IMR-90 (cell line): ENCODE data around the gene DCHS2. TPM values are rescaled to one million over a fixed set of nuclear protein-coding genes. Genes with fewer than 3 reads are reported as not detected.

Source experiments
- ATAC-seq: fragments of 200-7000 bp; cut with Tn5 transposase; 2 replicates; pipeline ENCODE4 v1.9.1; 2020; ENCODE audit warnings: low read depth, mild to moderate bottlenecking, moderate library complexity
- BruUV-seq: library from RNA; stranded (reverse); fragments of 400-500 nt; replicated peaks from 2 replicates; lab custom pipeline; 2021; lab: Mats Ljungman, UMichigan
- CTCF ChIA-PET: fragments of 300-600 bp; formaldehyde crosslinking; extraction: SDS; loops from one replicate; lab custom pipeline; 2021; ENCODE audit warnings: antibody characterized with exemption; lab: Yijun Ruan, JAX
- POLR2A ChIA-PET: fragments of 300-600 bp; sonication (Branson Sonifier 250); formaldehyde crosslinking; loops from one replicate; lab custom pipeline; 2022; ENCODE audit warnings: antibody characterized with exemption; ENCODE audit not compliant: unreplicated experiment; lab: Charles Lee
- DNase-seq: peaks from one replicate; pipeline ENCODE4 v3.0.0; 2013
- H2AFZ ChIP-seq: replicated peaks from 2 replicates; pipeline ENCODE3; 2013; ENCODE audit warnings: low read length, mild to moderate bottlenecking; ENCODE audit not compliant: poor library complexity
- H2AK5ac ChIP-seq: 2 replicates; pipeline ENCODE4 v1.6.1; 2013; ENCODE audit warnings: low read depth, low read length, inconsistent platforms
- H2AK9ac ChIP-seq: replicated peaks from 2 replicates; pipeline ENCODE3; 2013; ENCODE audit warnings: mild to moderate bottlenecking, low read depth, low read length, moderate library complexity; ENCODE audit not compliant: poor library complexity
- H2BK120ac ChIP-seq: 2 replicates; pipeline ENCODE4 v1.6.1; 2013; ENCODE audit warnings: low read depth, low read length, inconsistent platforms
- H2BK15ac ChIP-seq: 3 replicates; pipeline ENCODE4 v1.6.1; 2013; ENCODE audit warnings: low read depth, low read length, inconsistent platforms
- H2BK20ac ChIP-seq: 2 replicates; pipeline ENCODE4 v1.6.1; 2013; ENCODE audit warnings: low read depth, mild to moderate bottlenecking, inconsistent platforms, low read length, moderate library complexity
- H2BK5ac ChIP-seq: 2 replicates; pipeline ENCODE4 v1.6.1; 2013; ENCODE audit warnings: mild to moderate bottlenecking, low read depth, low read length, inconsistent platforms; ENCODE audit not compliant: poor library complexity, severe bottlenecking
- H3K14ac ChIP-seq: replicated peaks from 2 replicates; pipeline ENCODE4 v1.6.1; 2013; ENCODE audit warnings: low read depth, low read length, inconsistent platforms
- H3K18ac ChIP-seq: 2 replicates; pipeline ENCODE4 v1.6.1; 2013; ENCODE audit warnings: low read depth, low read length, control low read depth
- H3K23ac ChIP-seq: 2 replicates; pipeline ENCODE4 v1.6.1; 2013; ENCODE audit warnings: low read depth, low read length, inconsistent platforms
- H3K27ac ChIP-seq: 2 replicates; pipeline ENCODE4 v1.5.1; 2013; ENCODE audit warnings: mild to moderate bottlenecking, control low read depth, low read length; ENCODE audit not compliant: insufficient read depth
- H3K27me3 ChIP-seq: 2 replicates; pipeline ENCODE4 v1.6.1; 2013; ENCODE audit warnings: low read length; ENCODE audit not compliant: control insufficient read depth, insufficient read depth
- H3K36me3 ChIP-seq: 2 replicates; pipeline ENCODE4 v1.6.1; 2013; ENCODE audit warnings: low read length, mixed read lengths; ENCODE audit not compliant: control insufficient read depth, insufficient read depth
- H3K4ac ChIP-seq: 2 replicates; pipeline ENCODE4 v1.6.1; 2013; ENCODE audit warnings: low read depth, low read length, inconsistent platforms
- H3K4me1 ChIP-seq: 2 replicates; pipeline ENCODE4 v1.6.1; 2013; ENCODE audit warnings: low read length, mixed read lengths; ENCODE audit not compliant: control insufficient read depth, insufficient read depth
- H3K4me2 ChIP-seq: 2 replicates; pipeline ENCODE4 v1.6.1; 2013; ENCODE audit warnings: low read depth, mild to moderate bottlenecking, control low read depth, low read length, moderate library complexity
- H3K4me3 ChIP-seq: 2 replicates; pipeline ENCODE4 v1.5.1; 2013; ENCODE audit warnings: low read depth, mild to moderate bottlenecking, control low read depth, low read length, moderate library complexity; ENCODE audit not compliant: insufficient read depth
- H3K56ac ChIP-seq: 2 replicates; pipeline ENCODE4 v1.6.1; 2013; ENCODE audit warnings: low read length, inconsistent platforms; ENCODE audit not compliant: insufficient read depth; ENCODE audit errors: extremely low read depth
- H3K79me1 ChIP-seq, 2 experiments: 2 replicates each; pipeline ENCODE4 v1.6.1; 2013; ENCODE audit warnings: low read length in 2 of 2, inconsistent platforms in 1 of 2, low read depth in 1 of 2
- H3K9ac ChIP-seq: 2 replicates; pipeline ENCODE4 v1.6.1; 2013; ENCODE audit warnings: low read depth, low read length, control low read depth
- H3K9me1 ChIP-seq: 2 replicates; pipeline ENCODE4 v1.6.1; 2013; ENCODE audit warnings: low read length, inconsistent platforms; ENCODE audit not compliant: insufficient read depth
- H3K9me3 ChIP-seq: 2 replicates; pipeline ENCODE4 v1.6.1; 2013; ENCODE audit warnings: low read length; ENCODE audit not compliant: control insufficient read depth, insufficient read depth
- H4K20me1 ChIP-seq: 2 replicates; pipeline ENCODE4 v1.6.1; 2013; ENCODE audit warnings: low read length, inconsistent platforms; ENCODE audit not compliant: insufficient read depth
- H4K5ac ChIP-seq: 2 replicates; pipeline ENCODE4 v1.6.1; 2013; ENCODE audit warnings: mild to moderate bottlenecking, low read depth, low read length, control low read depth
- H4K8ac ChIP-seq, 2 experiments: 2 replicates each; pipeline ENCODE4 v1.6.1; 2013; ENCODE audit warnings: low read depth in 2 of 2, low read length in 2 of 2, control low read depth in 1 of 2, inconsistent platforms in 1 of 2
- H4K91ac ChIP-seq: 2 replicates; pipeline ENCODE4 v1.6.1; 2013; ENCODE audit warnings: low read depth, low read length, inconsistent platforms; ENCODE audit not compliant: insufficient read depth
- BHLHE40 ChIP-seq: fragments of 150-350 bp; IDR thresholded peaks from 2 replicates; pipeline ENCODE4 v1.6.1; 2016; ENCODE audit warnings: mild to moderate bottlenecking, low read depth, low read length
- CEBPB ChIP-seq: IDR thresholded peaks from 2 replicates; pipeline ENCODE4 v1.6.1; 2012; ENCODE audit warnings: low read depth, low read length, improper control_type of control experiment
- CHD1 ChIP-seq: IDR thresholded peaks from 2 replicates; pipeline ENCODE4 v1.6.1; 2012; ENCODE audit warnings: low read depth, low read length, improper control_type of control experiment
- ELK1 ChIP-seq: fragments of 150-350 bp; IDR thresholded peaks from 2 replicates; pipeline ENCODE4 v1.6.1; 2016; ENCODE audit warnings: low read depth, mild to moderate bottlenecking, low read length, moderate library complexity, borderline replicate concordance
- FOS ChIP-seq: fragments of 150-350 bp; IDR thresholded peaks from 2 replicates; pipeline ENCODE4 v1.6.1; 2016; ENCODE audit warnings: low read depth, low read length
- MAFK ChIP-seq: IDR thresholded peaks from 2 replicates; pipeline ENCODE4 v1.6.1; 2012; ENCODE audit warnings: low read depth, low read length, improper control_type of control experiment
- NFE2L2 ChIP-seq: fragments of 150-350 bp; IDR thresholded peaks from 2 replicates; pipeline ENCODE4 v1.6.1; 2016; ENCODE audit warnings: low read depth, mild to moderate bottlenecking, low read length
- POLR2A ChIP-seq: IDR thresholded peaks from 2 replicates; pipeline ENCODE4 v1.6.1; 2012; ENCODE audit warnings: mild to moderate bottlenecking, low read depth, low read length
- RCOR1 ChIP-seq: IDR thresholded peaks from 2 replicates; pipeline ENCODE4 v1.6.1; 2012; ENCODE audit warnings: mild to moderate bottlenecking, low read length, improper control_type of control experiment; ENCODE audit not compliant: insufficient replicate concordance
- USF2 ChIP-seq: fragments of 150-350 bp; IDR thresholded peaks from 2 replicates; pipeline ENCODE4 v1.6.1; 2017; ENCODE audit warnings: mild to moderate bottlenecking, antibody characterized with exemption, low read length, low read depth
- WGBS, 2 experiments: methylation state at CpG; one replicate each; pipeline versions ENCODE4 v1.1.5 to v1.1.7; 2013; ENCODE audit warnings: missing lambda C conversion rate in 2 of 2; ENCODE audit not compliant: insufficient read length in 1 of 2; ENCODE audit errors: extremely low coverage in 2 of 2; 5-methylcytosine and 5-hydroxymethylcytosine counted together
- dilution Hi-C: fragments of 300-500 bp; cut with HindIII; formaldehyde crosslinking; loops from one replicate; pipeline ENCODE4 v1.14.3; 2018; ENCODE audit warnings: low sequenced_read_pairs; ENCODE audit not compliant: unreplicated experiment
- in situ Hi-C: fragments of 300-500 bp; cut with MboI; formaldehyde crosslinking; loops from 3 replicates; pipeline ENCODE4 v1.14.3; 2019; ENCODE audit warnings: low sequenced_read_pairs, inconsistent platforms, mixed read lengths
- intact Hi-C: fragments of 100-400 bp; cut with micrococcal nuclease; formaldehyde crosslinking; loops from 2 replicates; pipeline ENCODE4 v1.10.0; 2022
- polyA plus RNA-seq, 3 experiments: library from polyadenylated mRNA; depleted of rRNA; stranded (reverse); fragments of >200 nt; gene quantifications; 2 replicates each; pipeline ENCODE4 v1.2.3, GENCODE V29; 2012; ENCODE audit warnings: low replicate concordance in 1 of 3
- total RNA-seq: library from RNA; depleted of rRNA; stranded (reverse); fragments of >200 nt; gene quantifications from 2 replicates; pipeline ENCODE4 v1.2.3, GENCODE V29; 2012; rRNA removed

DCHS2 gene
- total and polyA plus RNA-seq, 2 of the 4 experiments (the other 2 are of a cell fraction) = not detected

- CTCF ChIA-PET = no interaction called here
- ATAC-seq = no peak
These were observed 308.3 kb downstream of the DCHS2 start for GRCh38 chr4:154183264-154183663.

More at GRCh38 chr4:154183264-154183663, 308.3 kb downstream of the DCHS2 start:
- H3K4ac ChIP-seq = no peak overlapping the region
- in situ Hi-C loops (no loop called here), dilution Hi-C loops (no loop called here), intact Hi-C loops (no loop called here)
- H2AFZ ChIP-seq = no peak overlapping the region
- no peaks in the 10 kb centered on the region for H3K9me1 ChIP-seq
- no peak overlapping the region for H4K91ac ChIP-seq
- no peaks in the 10 kb centered on the region for H4K20me1 ChIP-seq
- H3K14ac ChIP-seq = no peak overlapping the region
- no peak overlapping the region for H2AK5ac ChIP-seq
- H3K36me3 ChIP-seq = no peaks in the 10 kb centered on the region
- no peak overlapping the region for H2BK5ac ChIP-seq
- H4K5ac ChIP-seq = no peak overlapping the region
- no peak overlapping the region for H3K4me2 ChIP-seq
- DNase-seq = no peak
- no peaks in the 10 kb centered on the region for H3K79me1 ChIP-seq
- POLR2A ChIA-PET = no interaction called here
- no peaks in the 10 kb centered on the region for H3K9me3 ChIP-seq
- WGBS, 2 experiments = no CpG with 5 or more reads among the region's 1 CpG
- H3K23ac ChIP-seq = no peak overlapping the region
- no peaks in the 10 kb centered on the region for H3K4me1 ChIP-seq
- no peak overlapping the region for H3K27ac ChIP-seq
- H3K18ac ChIP-seq = no peak overlapping the region
- H3K4me3 ChIP-seq = no peak overlapping the region
- no peak overlapping the region for H3K56ac ChIP-seq
- TF ChIP-seq POLR2A (no peak), RCOR1 (no peak), ELK1 (no peak), MAFK (no peak), USF2 (no peak), CEBPB (no peak), FOS (no peak), CHD1 (no peak), BHLHE40 (no peak), NFE2L2 (no peak)
- H2BK20ac ChIP-seq = no peak overlapping the region
- H2BK120ac ChIP-seq = no peak overlapping the region
- H3K9ac ChIP-seq = no peak overlapping the region
- no peaks in the 10 kb centered on the region for H3K27me3 ChIP-seq
- no TSS peak for BruUV-seq
- H4K8ac ChIP-seq = no peak overlapping the region
- no peak overlapping the region for H2BK15ac ChIP-seq
- H2AK9ac ChIP-seq = no peak overlapping the region

Other genes starting within 250 kb of the DCHS2 start
- gene PLRG1, start 58.6 kb upstream of the DCHS2 start, total RNA-seq = 107 and 200 TPM in 2 replicates
- gene PLRG1, start 58.6 kb upstream of the DCHS2 start, polyA plus RNA-seq (2012; rRNA removed) = 70.0 and 76.1 TPM in 2 replicates
- not detected in 2 replicates for gene FGB, start 71.2 kb upstream of the DCHS2 start, total RNA-seq
- not detected in 2 replicates for gene FGB, start 71.2 kb upstream of the DCHS2 start, polyA plus RNA-seq (2012; rRNA removed)
- not detected in 2 replicates for gene FGA, start 98.9 kb upstream of the DCHS2 start, total RNA-seq
- gene FGA, start 98.9 kb upstream of the DCHS2 start, polyA plus RNA-seq (2012; rRNA removed) = not detected in 2 replicates
- not detected in 2 replicates for gene FGG, start 120.9 kb upstream of the DCHS2 start, total RNA-seq
- not detected in 2 replicates for gene FGG, start 120.9 kb upstream of the DCHS2 start, polyA plus RNA-seq (2012; rRNA removed)